ENCODE data around the gene NR3C1. TPM values are rescaled to one million over a fixed set of nuclear protein-coding genes. Genes with fewer than 3 reads are reported as not detected.

The NR3C1 gene
- total RNA-seq, 2 experiments from 2014 or later: 52.7 to 55.6 TPM

DNA sequence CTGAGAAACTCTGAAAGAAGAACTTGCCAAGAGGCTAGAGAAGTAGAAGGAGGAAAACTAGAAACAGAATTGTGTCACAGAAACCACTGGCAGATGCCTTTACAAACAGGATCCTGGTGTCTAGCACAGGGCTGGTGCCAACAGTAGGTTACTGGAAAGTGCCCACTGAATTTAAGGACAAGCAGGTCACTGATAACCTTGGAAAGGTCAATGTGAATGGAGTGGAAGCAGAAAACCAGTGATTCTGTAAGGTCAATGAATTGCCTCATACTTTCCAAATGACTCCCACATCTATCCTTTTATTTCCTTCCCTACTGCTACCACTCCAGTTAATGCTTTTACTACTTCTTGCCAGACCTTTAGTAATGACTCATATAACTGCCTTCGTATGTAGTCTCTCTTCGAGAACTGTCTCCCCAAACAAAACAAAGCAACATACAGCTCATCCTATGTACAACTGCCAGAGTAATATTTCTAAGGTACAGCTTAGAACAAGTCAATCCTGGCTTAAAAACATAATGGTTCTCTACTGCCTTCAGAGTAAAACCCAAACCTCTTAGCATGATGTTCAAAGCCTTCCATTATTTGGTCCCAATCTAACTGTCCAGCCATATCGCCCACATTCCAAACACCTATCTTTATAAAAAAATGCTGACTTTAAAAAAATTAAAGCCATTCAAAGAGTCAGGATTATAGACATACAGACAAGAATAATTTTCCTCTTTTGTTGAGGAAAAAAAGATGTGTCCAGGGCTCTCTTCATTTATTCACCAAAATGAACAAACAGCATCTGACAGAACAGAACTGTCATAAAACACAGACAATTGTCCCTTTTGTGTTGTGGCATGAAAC lies 52.5 kb downstream of the NR3C1 start:
- ChIA-PET CTCF (interaction anchor here (1.0 to 1.6 kb wide), 5 partner anchors 8 to 348 kb away, joined by 3 to 5 read pairs (median 3); partner anchors contain the start of gene NR3C1), POLR2A (interaction anchor here (0.6 to 1.0 kb wide), 3 partner anchors 21 to 193 kb away, joined by 3 to 4 read pairs (median 3); no protein-coding TSS in a partner anchor)
- Mint-ChIP-seq H3K27me3 (no peaks in the 10 kb centered on the region), H3K9me3 (no peaks in the 10 kb centered on the region), H3K4me3 (no peak overlapping the region), H3K36me3 (ENCODE audit: low read depth) (peaks cover 7% of the 10 kb centered on the region), H3K4me1 (ENCODE audit: low read depth) (peaks cover 58% of the 10 kb centered on the region), H3K27ac (no peak overlapping the region)
- TF ChIP-seq, protein P1, sequence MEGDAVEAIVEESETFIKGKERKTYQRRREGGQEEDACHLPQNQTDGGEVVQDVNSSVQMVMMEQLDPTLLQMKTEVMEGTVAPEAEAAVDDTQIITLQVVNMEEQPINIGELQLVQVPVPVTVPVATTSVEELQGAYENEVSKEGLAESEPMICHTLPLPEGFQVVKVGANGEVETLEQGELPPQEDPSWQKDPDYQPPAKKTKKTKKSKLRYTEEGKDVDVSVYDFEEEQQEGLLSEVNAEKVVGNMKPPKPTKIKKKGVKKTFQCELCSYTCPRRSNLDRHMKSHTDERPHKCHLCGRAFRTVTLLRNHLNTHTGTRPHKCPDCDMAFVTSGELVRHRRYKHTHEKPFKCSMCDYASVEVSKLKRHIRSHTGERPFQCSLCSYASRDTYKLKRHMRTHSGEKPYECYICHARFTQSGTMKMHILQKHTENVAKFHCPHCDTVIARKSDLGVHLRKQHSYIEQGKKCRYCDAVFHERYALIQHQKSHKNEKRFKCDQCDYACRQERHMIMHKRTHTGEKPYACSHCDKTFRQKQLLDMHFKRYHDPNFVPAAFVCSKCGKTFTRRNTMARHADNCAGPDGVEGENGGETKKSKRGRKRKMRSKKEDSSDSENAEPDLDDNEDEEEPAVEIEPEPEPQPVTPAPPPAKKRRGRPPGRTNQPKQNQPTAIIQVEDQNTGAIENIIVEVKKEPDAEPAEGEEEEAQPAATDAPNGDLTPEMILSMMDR (IDR thresholded peaks at IDR 0.05): no peak
- ATAC-seq (peak; percentile 79), DNase-seq (no peak)
- intact Hi-C loops (cut with micrococcal nuclease): loop anchor here (5.0 kb wide), 1 partner anchor 36 kb away; no protein-coding TSS in a partner anchor

DNA sequence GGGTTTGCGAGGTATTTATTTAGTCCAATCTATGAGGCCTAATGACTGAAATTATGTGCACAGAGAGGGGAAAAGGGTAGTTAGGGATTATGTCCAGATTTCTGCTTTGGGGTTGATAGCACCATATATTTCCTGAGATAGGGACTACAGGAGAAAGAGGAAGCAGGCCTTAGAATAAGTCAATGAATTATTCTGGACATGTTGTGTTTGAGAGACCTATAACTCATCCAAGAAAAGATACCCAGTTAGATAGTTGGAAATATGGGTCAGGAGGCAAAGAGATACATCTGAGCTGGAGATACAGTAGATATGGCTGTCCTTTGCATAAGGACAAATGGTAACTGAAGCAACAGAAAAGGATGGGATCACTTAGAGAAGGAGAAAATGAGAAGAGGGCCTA lies 53.1 kb downstream of the NR3C1 start:
- Mint-ChIP-seq H3K27me3 (no peaks in the 10 kb centered on the region), H3K4me3 (no peak overlapping the region), H3K36me3 (ENCODE audit: low read depth) (peaks cover 7% of the 10 kb centered on the region), H3K27ac (no peak overlapping the region), H3K9me3 (no peaks in the 10 kb centered on the region), H3K4me1 (ENCODE audit: low read depth) (peaks cover 56% of the 10 kb centered on the region)
- TF ChIP-seq, protein P1 (IDR thresholded peaks at IDR 0.05): no peak
- CTCF ChIA-PET: interaction anchor here (1.4 to 1.6 kb wide), 3 partner anchors 11 to 54 kb away, joined by 3 to 5 read pairs (median 5); partner anchors contain the start of gene NR3C1
- ATAC-seq (no peak), DNase-seq (no peak)
- POLR2A ChIA-PET: interaction anchor here (0.6 to 1.0 kb wide), 4 partner anchors 10 to 192 kb away, joined by 3 to 4 read pairs (median 3); no protein-coding TSS in a partner anchor
- intact Hi-C loops (cut with micrococcal nuclease): loop anchor here (5.0 kb wide), 1 partner anchor 37 kb away; no protein-coding TSS in a partner anchor

DNA sequence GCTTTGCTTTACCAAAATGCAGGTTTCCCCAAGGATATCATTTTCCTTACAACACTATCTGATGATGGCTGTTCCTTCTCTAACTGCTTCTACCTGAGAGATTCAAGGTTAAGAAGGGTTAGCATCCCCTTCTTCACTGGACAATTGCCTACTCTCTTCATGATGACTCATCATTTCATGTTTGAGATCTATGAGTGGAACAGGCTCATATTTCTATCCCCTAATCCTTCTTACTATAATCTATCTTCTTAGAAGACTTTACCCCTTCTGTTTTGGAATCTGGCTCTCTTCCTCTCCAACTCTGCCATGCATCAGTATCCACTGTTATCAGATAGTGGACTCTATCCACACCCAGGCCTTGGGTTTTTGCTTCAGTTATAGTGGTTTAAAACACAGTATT lies 54.3 kb downstream of the NR3C1 start:
- ChIA-PET CTCF (interaction anchor here (0.9 to 1.4 kb wide), 2 partner anchors 8 to 10 kb away, joined by 3 to 5 read pairs; no protein-coding TSS in a partner anchor), POLR2A (interaction anchor here (0.7 to 0.9 kb wide), 2 partner anchors 13 to 51 kb away, joined by 3 read pairs; no protein-coding TSS in a partner anchor)
- Mint-ChIP-seq H3K36me3 (ENCODE audit: low read depth) (peaks cover 9% of the 10 kb centered on the region), H3K27me3 (no peaks in the 10 kb centered on the region), H3K9me3 (no peaks in the 10 kb centered on the region), H3K27ac (no peak overlapping the region), H3K4me1 (ENCODE audit: low read depth) (peaks cover 50% of the 10 kb centered on the region), H3K4me3 (no peak overlapping the region)
- intact Hi-C loops (cut with micrococcal nuclease): no loop called here
- DNase-seq (no peak), ATAC-seq (no peak)
- TF ChIP-seq, protein P1 (IDR thresholded peaks at IDR 0.05): no peak

DNA sequence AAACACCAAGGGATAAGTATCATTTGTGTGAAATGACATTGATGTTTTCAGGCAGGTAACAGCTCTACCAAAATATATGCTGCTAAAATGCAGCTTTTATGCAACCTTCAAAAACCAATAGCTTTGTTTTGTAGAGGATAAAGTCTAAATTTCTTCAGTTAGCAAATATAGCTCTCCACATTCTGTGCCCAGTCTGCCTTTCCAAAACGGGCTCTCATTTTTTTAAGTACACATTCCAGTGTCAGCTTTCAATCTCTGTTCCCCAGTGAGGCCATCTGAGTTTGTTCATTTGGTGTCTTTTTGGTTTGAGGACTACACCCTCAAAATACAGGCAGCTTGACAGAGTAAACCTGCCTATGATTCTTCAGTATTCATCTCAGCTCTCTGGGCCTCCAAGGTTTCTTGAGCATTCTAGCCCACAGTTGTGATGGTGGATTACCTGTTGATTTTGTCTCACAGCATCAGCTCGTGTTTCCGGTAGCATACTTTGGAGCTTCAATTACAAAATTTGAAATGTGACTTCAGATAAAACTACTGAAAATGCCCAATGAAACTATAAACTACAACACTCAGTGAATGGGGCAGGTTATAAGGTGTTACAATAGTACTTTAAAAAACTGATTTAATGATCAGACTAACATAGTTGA lies 55.7 kb downstream of the NR3C1 start:
- H3K36me3 Mint-ChIP-seq (ENCODE audit: low read depth): peaks cover 9% of the 10 kb centered on the region
- peaks cover 44% of the 10 kb centered on the region for H3K4me1 Mint-ChIP-seq (ENCODE audit: low read depth)
- H3K4me3 Mint-ChIP-seq: no peak overlapping the region

More for the DNA sequence above, 55.7 kb downstream of the NR3C1 start:
- no peak for ATAC-seq
- DNase-seq: no peak
- H3K27ac Mint-ChIP-seq: no peak overlapping the region
- ChIA-PET CTCF (interaction anchor here (0.8 kb wide), 1 partner anchor 12 kb away, joined by 3 read pairs; no protein-coding TSS in a partner anchor), POLR2A (no interaction called here)
- H3K9me3 Mint-ChIP-seq: no peaks in the 10 kb centered on the region
- intact Hi-C loops (cut with micrococcal nuclease): no loop called here
- H3K27me3 Mint-ChIP-seq: no peaks in the 10 kb centered on the region
- TF ChIP-seq, protein P1 (IDR thresholded peaks at IDR 0.05): no peak
